B cell (primary cell): ENCODE measurements around the gene EML1.

Source experiments
- EZH2 ChIP-seq: IDR thresholded peaks from 2 replicates; pipeline ENCODE4 v1.6.1; 2012; ENCODE audit warnings: borderline replicate concordance, low read depth, mild to moderate bottlenecking, moderate library complexity, low read length; ENCODE audit not compliant: insufficient read depth, poor library complexity, severe bottlenecking
- TF ChIP-seq, protein P1 (sequence below): fragments of 200-600 bp; IDR thresholded peaks from one replicate; pipeline ENCODE4 v1.8.0; 2022; ENCODE audit warnings: antibody characterized with exemption, mild to moderate bottlenecking

DNA sequence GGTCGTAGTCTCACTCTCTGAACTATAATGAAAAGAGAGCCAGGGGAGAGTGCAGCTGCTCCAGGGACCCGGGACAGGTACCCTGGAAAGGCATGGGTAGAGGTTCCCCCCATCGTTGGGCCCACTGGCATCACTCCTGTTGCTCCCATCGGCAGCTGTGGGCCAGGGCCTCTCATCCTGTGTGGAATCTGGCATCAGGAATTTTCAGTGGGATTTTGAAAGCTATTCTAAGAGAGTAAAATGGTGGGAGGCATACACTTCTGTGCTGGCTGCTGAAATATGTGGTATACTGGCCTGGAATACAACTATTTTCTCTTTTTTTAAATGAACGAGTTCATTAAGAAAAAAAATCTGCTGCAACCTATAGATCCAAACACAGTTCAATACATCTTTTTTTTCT lies 38.1 kb downstream of the EML1 start:
- TF ChIP-seq, protein P1, sequence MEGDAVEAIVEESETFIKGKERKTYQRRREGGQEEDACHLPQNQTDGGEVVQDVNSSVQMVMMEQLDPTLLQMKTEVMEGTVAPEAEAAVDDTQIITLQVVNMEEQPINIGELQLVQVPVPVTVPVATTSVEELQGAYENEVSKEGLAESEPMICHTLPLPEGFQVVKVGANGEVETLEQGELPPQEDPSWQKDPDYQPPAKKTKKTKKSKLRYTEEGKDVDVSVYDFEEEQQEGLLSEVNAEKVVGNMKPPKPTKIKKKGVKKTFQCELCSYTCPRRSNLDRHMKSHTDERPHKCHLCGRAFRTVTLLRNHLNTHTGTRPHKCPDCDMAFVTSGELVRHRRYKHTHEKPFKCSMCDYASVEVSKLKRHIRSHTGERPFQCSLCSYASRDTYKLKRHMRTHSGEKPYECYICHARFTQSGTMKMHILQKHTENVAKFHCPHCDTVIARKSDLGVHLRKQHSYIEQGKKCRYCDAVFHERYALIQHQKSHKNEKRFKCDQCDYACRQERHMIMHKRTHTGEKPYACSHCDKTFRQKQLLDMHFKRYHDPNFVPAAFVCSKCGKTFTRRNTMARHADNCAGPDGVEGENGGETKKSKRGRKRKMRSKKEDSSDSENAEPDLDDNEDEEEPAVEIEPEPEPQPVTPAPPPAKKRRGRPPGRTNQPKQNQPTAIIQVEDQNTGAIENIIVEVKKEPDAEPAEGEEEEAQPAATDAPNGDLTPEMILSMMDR, result no peak
- TF ChIP-seq EZH2, result no peak
